GM19397 (cell line): ENCODE measurements around the gene PGF.

ENCODE experiments used
- ATAC-seq: cut with Tn5 transposase; IDR thresholded peaks from one replicate; pipeline ENCODE4 v1.9.1; 2021; ENCODE audit warnings: mild to moderate bottlenecking, moderate library complexity; ENCODE audit not compliant: unreplicated experiment

The PGF gene

DNA sequence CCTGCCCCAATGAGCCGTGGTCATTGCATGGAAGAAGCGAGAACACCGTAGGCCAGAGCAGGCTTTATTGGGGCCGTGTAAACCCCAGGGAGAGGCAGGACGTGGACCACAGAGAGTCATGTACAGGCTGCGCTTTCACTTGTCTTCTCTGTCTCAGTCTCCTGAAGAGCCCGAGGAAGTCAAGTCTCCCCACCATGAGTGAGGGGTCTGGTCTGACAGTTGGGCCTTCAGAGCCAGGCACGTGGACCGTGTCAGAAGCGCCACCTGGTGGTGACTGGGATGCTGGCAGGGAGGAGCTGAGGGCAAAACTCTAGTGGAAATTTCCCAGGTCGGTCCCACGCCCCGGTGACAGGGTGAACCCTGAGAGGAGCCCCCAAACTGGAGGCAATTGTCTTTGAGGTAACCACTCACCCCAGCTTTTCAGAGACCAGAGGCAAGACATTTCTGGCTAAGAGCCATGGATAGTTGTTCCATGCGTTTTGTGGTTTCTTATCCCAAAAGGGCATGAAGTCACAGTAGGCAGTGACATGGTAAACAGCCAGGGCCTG, 49.7 kb downstream of the PGF start:
- no peak for ATAC-seq

DNA sequence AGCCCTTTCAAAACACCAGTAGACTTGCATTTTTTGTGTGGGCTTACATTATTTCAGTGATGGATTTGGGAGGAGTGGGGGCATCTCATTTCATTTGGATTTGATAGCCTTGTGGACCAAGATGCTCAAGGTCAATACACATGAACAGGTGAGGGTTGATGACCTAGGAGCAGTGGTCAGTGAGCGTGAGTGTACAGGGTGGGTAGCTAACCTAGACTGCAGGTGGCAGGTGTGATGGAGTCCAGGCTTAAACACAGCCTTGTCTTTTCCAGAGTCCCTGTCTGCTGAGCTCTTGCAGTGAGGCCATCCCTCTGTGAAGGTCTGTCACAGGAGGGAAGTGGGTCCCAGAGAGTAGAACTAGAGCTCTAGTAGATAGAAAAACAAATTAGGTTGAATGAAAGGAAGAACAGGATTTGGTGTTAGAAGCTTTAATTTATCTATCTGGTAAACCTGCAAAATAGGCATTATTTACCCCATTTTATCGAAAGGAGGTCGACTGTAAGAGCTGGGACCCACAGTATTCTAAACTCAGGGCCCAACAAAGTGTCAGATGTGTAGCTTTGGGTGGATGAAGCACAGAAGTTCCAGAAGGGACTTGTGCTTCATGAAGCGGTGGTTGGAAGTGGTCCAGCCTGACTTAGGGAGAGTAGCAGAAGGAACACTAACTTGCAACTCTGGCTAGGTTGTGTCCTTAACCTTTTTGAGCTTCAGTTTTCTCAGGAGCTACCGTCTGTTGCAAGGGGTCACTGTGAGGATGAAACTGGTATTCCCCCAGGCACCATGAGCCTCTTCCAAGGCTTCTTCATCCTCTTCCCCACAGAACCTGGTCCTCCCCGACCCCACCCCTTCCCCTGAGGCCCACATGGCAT, 50.5 kb downstream of the PGF start:
- ATAC-seq: no peak

DNA sequence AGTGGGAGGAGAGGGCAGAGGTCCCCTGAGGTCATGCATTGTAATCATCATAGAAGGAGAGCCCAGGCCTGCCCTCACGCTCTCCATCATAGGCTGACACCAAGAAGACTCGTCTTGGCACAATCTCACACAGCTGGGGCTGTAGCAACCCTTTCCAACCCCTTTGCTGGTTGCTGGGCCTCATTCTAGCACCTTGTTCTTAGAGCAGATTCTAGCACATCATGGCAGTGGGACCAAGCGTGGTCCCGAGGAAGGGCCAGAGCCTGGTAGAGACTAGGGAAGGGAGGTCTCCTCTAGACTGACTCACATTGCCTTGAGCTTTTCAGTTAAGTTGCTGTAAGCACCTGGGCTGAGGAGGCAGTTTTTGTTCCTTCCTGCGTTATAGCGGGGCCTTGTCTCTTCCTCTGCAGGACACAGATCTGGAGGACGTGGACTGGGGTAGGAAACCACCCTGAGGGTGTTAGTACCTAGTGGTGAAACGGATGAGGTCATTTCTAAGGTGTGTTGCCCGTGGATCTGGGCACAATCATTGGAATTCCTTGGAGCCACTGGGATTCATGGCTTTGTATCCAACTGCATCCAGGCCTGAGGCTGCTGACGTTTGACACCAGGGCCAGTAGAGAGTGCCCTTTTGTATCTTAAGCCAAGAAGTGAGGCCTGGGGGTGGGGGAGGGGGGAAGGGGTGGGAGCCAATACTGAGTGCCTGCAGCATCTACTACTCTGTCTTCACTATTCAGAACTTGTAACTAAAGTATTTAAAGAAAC, 52.3 kb downstream of the PGF start:
- ATAC-seq: no peak

DNA sequence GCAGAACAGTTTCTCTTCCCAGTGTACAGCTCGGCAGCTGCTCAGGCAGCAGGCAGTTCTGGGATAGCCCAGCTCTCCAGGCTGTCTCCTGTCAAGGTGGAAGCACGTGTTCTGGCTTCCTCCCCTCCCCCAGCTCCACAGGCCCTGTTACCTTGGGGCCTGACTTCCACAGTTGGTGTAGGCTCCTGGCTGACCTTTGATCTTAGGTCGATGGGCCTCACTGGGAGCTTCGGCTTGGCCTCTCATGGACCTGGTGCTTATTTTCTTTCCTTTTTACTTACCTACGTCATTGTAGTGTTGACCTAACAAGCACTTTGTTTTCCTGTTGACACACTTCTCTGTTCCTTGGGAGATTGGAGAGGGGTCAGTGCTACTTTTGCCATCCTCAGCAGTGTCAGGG, 56.7 kb downstream of the PGF start:
- no peak for ATAC-seq

GRCh38 chr14:74898083-74898482, 57.3 kb downstream of the PGF start:
- ATAC-seq: no peak

GRCh38 chr14:74897642-74898041, 57.8 kb downstream of the PGF start:
- no peak for ATAC-seq

DNA sequence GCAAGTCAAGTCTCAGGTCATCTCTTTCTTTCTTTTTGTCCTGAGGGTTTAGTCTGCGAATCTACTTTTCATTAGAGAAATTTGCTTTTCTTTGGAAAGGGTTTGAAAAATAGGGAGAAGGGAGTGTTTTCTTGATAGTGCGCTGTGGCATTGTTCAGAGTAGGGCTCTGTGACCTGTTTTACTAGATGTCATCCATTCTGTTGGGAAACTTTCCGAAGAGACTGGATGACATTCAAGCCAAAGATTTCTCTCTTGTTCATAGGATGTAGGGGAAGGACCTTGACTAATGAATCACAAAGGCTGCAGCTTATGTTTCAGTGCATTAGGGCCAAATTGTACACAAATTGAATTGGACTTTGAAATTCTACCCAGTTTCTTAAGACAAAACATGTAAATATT, 59.0 kb downstream of the PGF start:
- ATAC-seq: no peak

DNA sequence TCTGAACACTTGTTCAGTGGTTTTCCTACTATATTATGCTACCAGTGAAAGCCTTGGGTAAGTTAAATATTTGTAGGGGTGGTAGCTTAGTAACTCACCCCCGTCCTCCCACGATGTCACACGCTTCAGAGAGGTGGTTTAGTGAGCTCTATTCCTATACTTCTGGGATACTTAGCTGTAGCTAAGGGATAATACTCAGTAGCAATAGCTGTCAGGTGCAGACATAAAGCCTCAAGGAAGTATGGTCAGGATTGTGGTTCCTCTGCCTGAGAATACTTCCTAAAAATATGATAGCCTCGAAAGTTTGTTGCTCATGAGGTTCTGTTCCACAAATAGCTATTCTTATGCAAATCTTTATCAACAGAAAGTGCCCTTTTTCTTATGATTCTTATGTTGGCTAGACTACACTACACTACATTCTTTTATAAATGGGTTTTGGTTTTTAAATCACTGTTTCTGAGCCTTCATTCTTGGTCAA, 61.7 kb downstream of the PGF start:
- peak; percentile 51 for ATAC-seq

DNA sequence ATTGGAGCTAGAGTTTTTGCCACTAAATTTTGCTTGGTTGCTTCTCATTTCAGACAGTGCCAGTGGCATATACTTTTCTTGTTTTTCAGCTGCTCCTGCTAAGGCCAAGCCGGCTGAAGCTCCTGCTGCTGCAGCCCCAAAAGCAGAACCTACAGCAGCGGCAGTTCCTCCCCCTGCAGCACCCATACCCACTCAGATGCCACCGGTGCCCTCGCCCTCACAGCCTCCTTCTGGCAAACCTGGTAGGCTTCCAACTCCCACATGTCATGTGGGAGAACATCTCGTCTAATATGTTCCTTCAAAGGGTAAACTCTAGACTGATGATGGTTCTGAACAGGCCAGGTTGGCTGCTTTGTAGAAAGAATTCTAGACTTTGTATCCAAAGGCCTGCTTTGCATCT, 62.7 kb downstream of the PGF start:
- ATAC-seq: no peak

- no peak for ATAC-seq
These were observed 63.5 kb downstream of the PGF start for GRCh38 chr14:74891870-74892269.
